IMR-90 (cell line): Measurements from ENCODE around the gene RSPH9.
"Not testable (repeated sequence)": the region's sequence is repeated elsewhere in the genome, so short reads cannot be mapped to it uniquely, and the experiment has no call there.

Experiments used
- CEBPB ChIP-seq: IDR thresholded peaks from 2 replicates; pipeline ENCODE4 v1.6.1; 2012; ENCODE audit warnings: low read depth, low read length, improper control_type of control experiment
- CTCF ChIP-seq: conservative IDR thresholded peaks from 2 replicates; pipeline ENCODE4 v1.5.1; 2012; ENCODE audit warnings: mild to moderate bottlenecking, low read depth, low read length, improper control_type of control experiment
- POLR2A ChIP-seq: IDR thresholded peaks from 2 replicates; pipeline ENCODE4 v1.6.1; 2012; ENCODE audit warnings: mild to moderate bottlenecking, low read depth, low read length
- RAD21 ChIP-seq: IDR thresholded peaks from 2 replicates; pipeline ENCODE4 v1.6.1; 2012; ENCODE audit warnings: low read length, improper control_type of control experiment

DNA sequence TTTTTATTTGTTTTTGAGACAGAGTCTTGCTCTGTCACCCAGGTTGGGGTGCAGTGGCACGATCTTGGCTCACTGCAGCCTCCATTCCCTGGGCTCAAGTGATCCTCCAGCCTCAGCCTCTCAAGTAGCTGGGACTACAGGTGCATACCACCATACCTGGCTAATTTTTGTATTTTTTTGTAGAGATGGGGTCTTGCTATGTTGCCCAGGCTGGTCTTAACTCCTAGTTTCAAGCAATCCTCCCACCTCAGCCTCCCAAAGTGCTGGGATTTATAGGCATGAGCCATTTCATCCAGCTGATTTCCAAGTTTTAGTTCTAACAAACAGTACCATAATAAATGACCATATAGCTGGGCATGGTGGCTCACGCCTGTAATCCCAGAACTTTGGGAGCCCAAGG, 8.0 kb downstream of the RSPH9 start:
- not testable (repeated sequence) for TF ChIP-seq CTCF, POLR2A, RAD21, CEBPB
